Neural progenitor cell (in vitro differentiated cells): Measurements from ENCODE around the gene MTX1. TPM values are rescaled to one million over a fixed set of nuclear protein-coding genes. Genes with fewer than 3 reads are reported as not detected.

Experiments used
- DNase-seq: peaks from one replicate; pipeline ENCODE4 v3.0.0-alpha.2; 2016; ENCODE audit warnings: low spot score
- H2AFZ ChIP-seq: fragments of 200-600 bp; sonication (generic); replicated peaks from 2 replicates; pipeline ENCODE4 v1.6.1; 2016; ENCODE audit warnings: antibody characterized with exemption
- H3F3A ChIP-seq: fragments of 200-600 bp; sonication (generic); 2 replicates; pipeline ENCODE4 v1.6.1; 2016; ENCODE audit warnings: antibody characterized with exemption, low read depth
- H3K27ac ChIP-seq: fragments of 200-600 bp; sonication (generic); 2 replicates; pipeline ENCODE4 v1.5.1; 2016; ENCODE audit warnings: mild to moderate bottlenecking
- H3K27me3 ChIP-seq: fragments of 200-600 bp; sonication (generic); 2 replicates; pipeline ENCODE4 v1.6.1; 2016; ENCODE audit warnings: mild to moderate bottlenecking, moderate library complexity
- H3K36me3 ChIP-seq: fragments of 200-600 bp; sonication (generic); 2 replicates; pipeline ENCODE4 v1.5.1; 2016
- H3K4me1 ChIP-seq: fragments of 200-600 bp; sonication (generic); 2 replicates; pipeline ENCODE4 v1.6.1; 2016; ENCODE audit warnings: mixed run types
- H3K4me2 ChIP-seq: fragments of 200-600 bp; sonication (generic); 2 replicates; pipeline ENCODE4 v1.6.1; 2016
- H3K4me3 ChIP-seq: fragments of 200-600 bp; sonication (generic); 2 replicates; pipeline ENCODE4 v1.5.1; 2016
- H3K79me2 ChIP-seq: fragments of 200-600 bp; sonication (generic); 2 replicates; pipeline ENCODE4 v1.6.1; 2016; ENCODE audit warnings: low read depth
- H3K9ac ChIP-seq: fragments of 200-600 bp; sonication (generic); 2 replicates; pipeline ENCODE4 v1.6.1; 2016
- H3K9me3 ChIP-seq: fragments of 200-600 bp; sonication (generic); 2 replicates; pipeline ENCODE4 v1.5.1; 2016; ENCODE audit warnings: low read depth
- H4K20me1 ChIP-seq: fragments of 200-600 bp; sonication (generic); 2 replicates; pipeline ENCODE4 v1.6.1; 2016; ENCODE audit warnings: low read depth
- H3K27ac Mint-ChIP-seq: 3 replicates; pipeline ENCODE4 v1.8.0; 2021; ENCODE audit warnings: mixed read lengths
- H3K27me3 Mint-ChIP-seq: 2 replicates; pipeline ENCODE4 v1.8.0; 2022; ENCODE audit warnings: low read depth, mild to moderate bottlenecking, inconsistent platforms, moderate library complexity, mixed read lengths; ENCODE audit not compliant: insufficient read depth
- H3K36me3 Mint-ChIP-seq: 3 replicates; pipeline ENCODE4 v1.8.0; 2021; ENCODE audit warnings: mixed read lengths
- H3K4me1 Mint-ChIP-seq: 3 replicates; pipeline ENCODE4 v1.8.0; 2021; ENCODE audit warnings: mixed read lengths
- H3K4me3 Mint-ChIP-seq: 3 replicates; pipeline ENCODE4 v1.8.0; 2021; ENCODE audit warnings: mild to moderate bottlenecking, moderate library complexity, mixed read lengths
- H3K9me3 Mint-ChIP-seq: 3 replicates; pipeline ENCODE4 v1.8.0; 2020; ENCODE audit warnings: mixed read lengths
- CTCF ChIP-seq: fragments of 200-600 bp; sonication (generic); IDR thresholded peaks from 2 replicates; pipeline ENCODE4 v1.5.1; 2017; ENCODE audit warnings: antibody characterized with exemption, mild to moderate bottlenecking
- EZH2 ChIP-seq: fragments of 200-600 bp; sonication (generic); IDR thresholded peaks from 2 replicates; pipeline ENCODE4 v1.6.1; 2017; ENCODE audit warnings: antibody characterized with exemption, mild to moderate bottlenecking, moderate library complexity
- EZH2phosphoT487 ChIP-seq: fragments of 200-600 bp; sonication (generic); IDR thresholded peaks from 2 replicates; pipeline ENCODE4 v1.6.1; 2017; ENCODE audit warnings: antibody characterized with exemption
- total RNA-seq: library from RNA; depleted of rRNA; stranded (reverse); fragments of >200 nt; gene quantifications from 2 replicates; pipeline ENCODE4 v1.2.3, GENCODE V29; 2015; ENCODE audit warnings: low replicate concordance

MTX1 gene
- total RNA-seq, 1 donor from 2014 or later: 25.6 TPM

- Mint-ChIP-seq H3K4me1 (peaks cover 36% of the 10 kb centered on the region), H3K9me3 (no peaks in the 10 kb centered on the region), H3K27ac (peak within 1 kb of the TSS; percentile 69), H3K27me3 (peaks cover 19% of the 10 kb centered on the region), H3K36me3 (peaks cover 14% of the 10 kb centered on the region), H3K4me3 (peak within 1 kb of the TSS; percentile 94)
- Histone ChIP-seq H3K27ac (peak within 1 kb of the TSS; percentile 70), H3K36me3 (no peaks in the 10 kb centered on the region), H3K4me2 (peak within 1 kb of the TSS; percentile 98), H3K79me2 (peaks cover 26% of the 10 kb centered on the region), H2AFZ (peak within 1 kb of the TSS; percentile 94), H4K20me1 (no peaks in the 10 kb centered on the region), H3F3A (peaks cover 65% of the 10 kb centered on the region), H3K9me3 (no peaks in the 10 kb centered on the region), H3K4me1 (peaks cover 8% of the 10 kb centered on the region), H3K4me3 (peak within 1 kb of the TSS; percentile 87), H3K27me3 (no peaks in the 10 kb centered on the region), H3K9ac (peak within 1 kb of the TSS; percentile 77)
- peak; percentile 81 for DNase-seq
- no peak for TF ChIP-seq EZH2
- TF ChIP-seq EZH2phosphoT487: peak; percentile 29
Observed at GRCh38 chr1:155173478-155174323, 34.8 kb upstream of the MTX1 start, which contains the start of gene TRIM46. Gene TRIM46 (plus strand): TSS chr1:155173849. CDS start chr1:155173967, 118 bp downstream.

GRCh38 chr1:155174324-155175280, 33.9 kb upstream of the MTX1 start:
- H3K27ac ChIP-seq: no peak overlapping the region
- Mint-ChIP-seq H3K27me3 (peaks cover 16% of the 10 kb centered on the region), H3K27ac (peak overlapping the region; percentile 69), H3K4me3 (peak overlapping the region; percentile 94), H3K36me3 (peaks cover 15% of the 10 kb centered on the region), H3K4me1 (peaks cover 39% of the 10 kb centered on the region), H3K9me3 (no peaks in the 10 kb centered on the region)
- H3K4me1 ChIP-seq: peaks cover 8% of the 10 kb centered on the region
- peak overlapping the region; percentile 87 for H3K4me3 ChIP-seq
- DNase-seq: peak; percentile 81
- H3K36me3 ChIP-seq: no peaks in the 10 kb centered on the region
- peak overlapping the region; percentile 98 for H3K4me2 ChIP-seq
- peak overlapping the region; percentile 29 for H2AFZ ChIP-seq
- peaks cover 26% of the 10 kb centered on the region for H3K79me2 ChIP-seq
- no peak for TF ChIP-seq CTCF
- no peak for TF ChIP-seq EZH2
- TF ChIP-seq EZH2phosphoT487: no peak
- no peaks in the 10 kb centered on the region for H4K20me1 ChIP-seq
- H3K9me3 ChIP-seq: no peaks in the 10 kb centered on the region
- H3F3A ChIP-seq: peaks cover 56% of the 10 kb centered on the region
- H3K27me3 ChIP-seq: no peaks in the 10 kb centered on the region
- no peak overlapping the region for H3K9ac ChIP-seq

- Histone ChIP-seq H3K9ac (no peak overlapping the region), H4K20me1 (no peaks in the 10 kb centered on the region), H3K36me3 (no peaks in the 10 kb centered on the region), H3K4me3 (peak overlapping the region; percentile 87), H2AFZ (no peak overlapping the region), H3K4me2 (peak overlapping the region; percentile 98), H3K27ac (no peak overlapping the region), H3K9me3 (no peaks in the 10 kb centered on the region), H3K4me1 (peaks cover 8% of the 10 kb centered on the region), H3K79me2 (peaks cover 26% of the 10 kb centered on the region), H3F3A (peaks cover 52% of the 10 kb centered on the region), H3K27me3 (no peaks in the 10 kb centered on the region)
- peaks cover 15% of the 10 kb centered on the region for H3K36me3 Mint-ChIP-seq
- DNase-seq: no peak
- H3K27me3 Mint-ChIP-seq: peaks cover 16% of the 10 kb centered on the region
- H3K9me3 Mint-ChIP-seq: no peaks in the 10 kb centered on the region
- peak overlapping the region; percentile 94 for H3K4me3 Mint-ChIP-seq
- H3K4me1 Mint-ChIP-seq: peaks cover 39% of the 10 kb centered on the region
- H3K27ac Mint-ChIP-seq: no peak overlapping the region
- TF ChIP-seq EZH2 (no peak), EZH2phosphoT487 (no peak), CTCF (no peak)
Observed at GRCh38 chr1:155175281-155175926, 33.1 kb upstream of the MTX1 start.
